GM12891 (cell line): ENCODE data around the gene RAB25.

ENCODE experiments used
- POLR2A ChIP-seq: IDR thresholded peaks from 2 replicates; pipeline ENCODE4 v1.6.1; 2011; ENCODE audit warnings: low read depth, low read length, control low read depth
- TAF1 ChIP-seq: IDR thresholded peaks from 2 replicates; pipeline ENCODE4 v1.6.1; 2011; ENCODE audit warnings: low read depth, low read length, control low read depth

DNA sequence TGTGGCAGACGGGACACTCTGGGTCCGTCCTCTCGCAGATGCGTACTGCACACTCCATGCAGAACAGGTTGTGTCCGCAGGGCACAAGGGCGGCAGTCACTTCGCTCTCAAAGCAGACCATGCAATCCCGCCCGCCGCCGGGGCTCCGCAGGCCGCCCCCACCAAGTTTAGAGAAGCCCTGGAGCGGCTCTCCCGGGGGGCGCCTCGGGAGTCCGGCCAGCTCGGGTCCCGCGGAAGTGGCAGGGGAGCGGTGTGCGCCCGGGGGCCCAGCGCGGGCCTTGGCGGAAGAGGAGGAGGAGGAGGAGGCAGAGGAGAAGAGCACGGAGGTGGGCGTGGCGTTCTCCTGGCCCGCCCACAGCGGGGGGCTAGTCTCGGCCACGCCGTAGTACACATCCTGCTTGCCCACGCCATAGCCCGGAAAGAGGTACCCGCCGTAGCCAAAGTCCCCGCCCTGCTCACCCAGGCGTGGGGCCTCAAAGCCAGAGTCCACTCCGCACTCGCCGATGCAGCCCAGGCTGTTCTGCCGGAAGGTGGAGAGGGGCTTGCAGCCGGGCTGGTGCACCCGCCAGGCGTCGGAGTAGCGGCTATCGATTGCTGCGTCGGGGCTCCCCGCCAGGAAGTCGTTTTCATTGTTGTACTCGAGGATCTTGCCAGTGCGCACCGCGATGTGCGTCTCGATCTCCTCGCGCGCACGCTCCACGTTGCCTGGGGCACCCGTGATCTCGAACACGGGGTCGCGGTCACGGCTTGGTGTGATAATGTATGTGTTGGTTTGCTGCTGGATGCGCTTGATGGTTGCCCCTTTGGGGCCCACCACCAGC, 15.9 kb downstream of the RAB25 start:
- TF ChIP-seq POLR2A (no peak), TAF1 (no peak)
